ENCODE data around the gene GEMIN7. TPM values are rescaled to one million over a fixed set of nuclear protein-coding genes. Genes with fewer than 3 reads are reported as not detected.

GEMIN7 gene
- total RNA-seq, 6 experiments from 2014 or later, result 10.9 to 27.5 (median 14.0) TPM

GRCh38 chr19:45070861-45071544, 8.1 kb upstream of the GEMIN7 start:
- DNase-seq (no peak), ATAC-seq (no peak)
- 87% methylated on average over 10 of the region's 19 CpGs for WGBS (ENCODE audit: insufficient coverage, low coverage, low lambda C conversion rate, missing lambda C conversion rate)
- intact Hi-C loops (cut with DNase I), result no loop called here
- Histone ChIP-seq H3K27me3 (no peaks in the 10 kb centered on the region), H3K9me3 (no peaks in the 10 kb centered on the region), H3K27ac (no peak overlapping the region), H3K36me3 (peaks cover 4 to 44% (median 26%) of the 10 kb centered on the region in 4 donors), H3K4me3 (no peak overlapping the region), H3K4me1 (peaks cover 0 to 3% (median 0%) of the 10 kb centered on the region in 4 donors)
- TF ChIP-seq POLR2A (IDR thresholded peaks at IDR 0.05) (no peak), CTCF (IDR thresholded peaks at IDR 0.05) (no peak)

- Histone ChIP-seq H3K4me1 (peaks cover 0 to 6% (median 0%) of the 10 kb centered on the region in 4 donors), H3K4me3 (no peak overlapping the region), H3K27ac (no peak overlapping the region), H3K9me3 (no peaks in the 10 kb centered on the region), H3K27me3 (no peaks in the 10 kb centered on the region), H3K36me3 (peaks cover 4 to 40% (median 24%) of the 10 kb centered on the region in 4 donors)
- DNase-seq (no peak), ATAC-seq (no peak)
- TF ChIP-seq POLR2A (IDR thresholded peaks at IDR 0.05) (no peak), CTCF (IDR thresholded peaks at IDR 0.05) (no peak)
- intact Hi-C loops (cut with DNase I), result no loop called here
- WGBS (ENCODE audit: insufficient coverage, low coverage, low lambda C conversion rate, missing lambda C conversion rate), result no CpG with 5 or more reads among the region's 25 CpGs
Observed at GRCh38 chr19:45071545-45071938, 7.5 kb upstream of the GEMIN7 start.

- TF ChIP-seq CTCF (IDR thresholded peaks at IDR 0.05) (no peak), POLR2A (IDR thresholded peaks at IDR 0.05) (no peak)
- WGBS (ENCODE audit: insufficient coverage, low coverage, low lambda C conversion rate, missing lambda C conversion rate), result no CpG with 5 or more reads among the region's 34 CpGs
- no peak for ATAC-seq
- H3K4me1 ChIP-seq, result peaks cover 0 to 12% (median 0%) of the 10 kb centered on the region in 4 donors
- H3K36me3 ChIP-seq, result peaks cover 4 to 40% (median 22%) of the 10 kb centered on the region in 4 donors
- no peaks in the 10 kb centered on the region for H3K27me3 ChIP-seq
- no peak overlapping the region for H3K27ac ChIP-seq
- no peaks in the 10 kb centered on the region for H3K9me3 ChIP-seq
- DNase-seq, result no peak
- no peak overlapping the region for H3K4me3 ChIP-seq
- intact Hi-C loops (cut with DNase I), result no loop called here
Observed at GRCh38 chr19:45071969-45072790, 6.9 kb upstream of the GEMIN7 start.

- no peak for DNase-seq
- WGBS (ENCODE audit: insufficient coverage, low coverage, low lambda C conversion rate, missing lambda C conversion rate), result 70% methylated on average over 10 of the region's 11 CpGs
- Histone ChIP-seq H3K4me3 (no peak overlapping the region), H3K4me1 (peaks cover 0 to 19% (median under 1%) of the 10 kb centered on the region in 4 donors), H3K27ac (no peak overlapping the region), H3K27me3 (no peaks in the 10 kb centered on the region), H3K36me3 (peaks cover 0 to 17% (median 9%) of the 10 kb centered on the region in 4 donors), H3K9me3 (no peaks in the 10 kb centered on the region)
- no peak for ATAC-seq
- TF ChIP-seq CTCF (IDR thresholded peaks at IDR 0.05) (no peak), POLR2A (IDR thresholded peaks at IDR 0.05) (no peak)
- intact Hi-C loops (cut with DNase I), result no loop called here
Observed at GRCh38 chr19:45074744-45075300, 4.2 kb upstream of the GEMIN7 start.
